Inferior parietal cortex (tissue), 1 donor: ENCODE data around the gene RGPD3.

Source experiments
- DNase-seq: peaks from one replicate; pipeline ENCODE4 v3.0.0-alpha.2; 2016; ENCODE audit errors: extremely low spot score

The RGPD3 gene

GRCh38 chr2:106342831-106343251 lies 125.4 kb downstream of the RGPD3 start:
- DNase-seq: no peak

- DNase-seq: no peak
Measured at GRCh38 chr2:106341666-106342065, 126.5 kb downstream of the RGPD3 start.
